Left lung (tissue), 10 donors: ENCODE measurements around the gene SLC49A3. TPM values are rescaled to one million over a fixed set of nuclear protein-coding genes. Genes with fewer than 3 reads are reported as not detected.
A peak's percentile ranks its signal among the peaks of the same experiment; 100 is the strongest.

Experiments used
- ATAC-seq: fragments of 200-7000 bp; cut with Tn5 transposase; one replicate; pipeline ENCODE4 v1.9.1; 2020; ENCODE audit warnings: moderate library complexity
- DNase-seq, 4 donors: peaks; one replicate each; pipeline ENCODE4 v3.0.0-alpha.2; 2013 to 2020
- H3K27ac ChIP-seq, 2 donors: fragments of 200-600 bp; sonication (generic) in 1 of 2; one replicate each; pipeline versions ENCODE4 v1.5.0 to v1.8.0; 2020 to 2021
- H3K27me3 ChIP-seq, 2 donors: fragments of 200-600 bp; sonication (generic) in 1 of 2; one replicate each; pipeline versions ENCODE4 v1.5.0 to v1.8.0; 2020 to 2021
- H3K36me3 ChIP-seq, 2 donors: fragments of 200-600 bp; sonication (generic) in 1 of 2; one replicate each; pipeline versions ENCODE4 v1.5.0 to v1.8.0; 2020 to 2021
- H3K4me1 ChIP-seq, 2 donors: fragments of 200-600 bp; one replicate each; pipeline ENCODE4 v1.8.0; 2021
- H3K4me3 ChIP-seq, 2 donors: fragments of 200-600 bp; sonication (generic) in 1 of 2; one replicate each; pipeline versions ENCODE4 v1.5.0 to v1.8.0; 2020 to 2021; ENCODE audit warnings: mild to moderate bottlenecking in 1 of 2
- H3K9me3 ChIP-seq, 2 donors: fragments of 200-600 bp; sonication (generic) in 1 of 2; one replicate each; pipeline versions ENCODE4 v1.5.0 to v1.8.0; 2020 to 2021
- intact Hi-C, 2 donors: fragments of 100-400 bp; cut with DNase I; formaldehyde crosslinking; loops; one replicate each; pipeline versions ENCODE4 v1.11.2 to v1.14.2; 2022
- polyA plus RNA-seq, 6 donors: library from polyadenylated mRNA; unstranded; fragments of 120-200 nt; gene quantifications; one replicate each; pipeline ENCODE4 v1.2.1, GENCODE V29; 2013; ENCODE audit not compliant: insufficient read length in 6 of 6
- total RNA-seq, 2 donors: library from RNA; stranded (reverse); fragmentation: NEBNext Ultra II Directional; extraction: Animal tissue kit (Norgen Biotek cat#: 25700); gene quantifications; one replicate each; pipeline ENCODE4 v1.2.1, GENCODE V29; 2021
- TF ChIP-seq, protein P1 (sequence below), 2 donors: fragments of 200-600 bp; sonication (generic) in 1 of 2; IDR thresholded peaks; one replicate each; pipeline versions ENCODE4 v1.5.0 to v1.8.0; 2021; ENCODE audit warnings: antibody characterized with exemption in 2 of 2
- donor health status: DM: no; HTN: yes; CAD: no.
- donor health status: DM: no; HTN: no; CAD: no.

Gene SLC49A3
- total and polyA plus RNA-seq, 8 donors: 7.4 to 27.5 (median 8.8) TPM

GRCh38 chr4:676871-677235 lies 12.1 kb downstream of the SLC49A3 start:
- H3K9me3 ChIP-seq: no peaks in the 10 kb centered on the region
- DNase-seq (no peak), ATAC-seq (no peak)
- TF ChIP-seq, protein P1, sequence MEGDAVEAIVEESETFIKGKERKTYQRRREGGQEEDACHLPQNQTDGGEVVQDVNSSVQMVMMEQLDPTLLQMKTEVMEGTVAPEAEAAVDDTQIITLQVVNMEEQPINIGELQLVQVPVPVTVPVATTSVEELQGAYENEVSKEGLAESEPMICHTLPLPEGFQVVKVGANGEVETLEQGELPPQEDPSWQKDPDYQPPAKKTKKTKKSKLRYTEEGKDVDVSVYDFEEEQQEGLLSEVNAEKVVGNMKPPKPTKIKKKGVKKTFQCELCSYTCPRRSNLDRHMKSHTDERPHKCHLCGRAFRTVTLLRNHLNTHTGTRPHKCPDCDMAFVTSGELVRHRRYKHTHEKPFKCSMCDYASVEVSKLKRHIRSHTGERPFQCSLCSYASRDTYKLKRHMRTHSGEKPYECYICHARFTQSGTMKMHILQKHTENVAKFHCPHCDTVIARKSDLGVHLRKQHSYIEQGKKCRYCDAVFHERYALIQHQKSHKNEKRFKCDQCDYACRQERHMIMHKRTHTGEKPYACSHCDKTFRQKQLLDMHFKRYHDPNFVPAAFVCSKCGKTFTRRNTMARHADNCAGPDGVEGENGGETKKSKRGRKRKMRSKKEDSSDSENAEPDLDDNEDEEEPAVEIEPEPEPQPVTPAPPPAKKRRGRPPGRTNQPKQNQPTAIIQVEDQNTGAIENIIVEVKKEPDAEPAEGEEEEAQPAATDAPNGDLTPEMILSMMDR (IDR thresholded peaks at IDR 0.05): no peak
- no peak overlapping the region for H3K4me3 ChIP-seq
- H3K4me1 ChIP-seq: peaks cover 11 to 43% of the 10 kb centered on the region in 2 donors
- no peak overlapping the region for H3K27ac ChIP-seq
- peaks cover 0 to 11% of the 10 kb centered on the region in 2 donors for H3K36me3 ChIP-seq
- intact Hi-C loops: no loop called here
- H3K27me3 ChIP-seq: no peaks in the 10 kb centered on the region

DNA sequence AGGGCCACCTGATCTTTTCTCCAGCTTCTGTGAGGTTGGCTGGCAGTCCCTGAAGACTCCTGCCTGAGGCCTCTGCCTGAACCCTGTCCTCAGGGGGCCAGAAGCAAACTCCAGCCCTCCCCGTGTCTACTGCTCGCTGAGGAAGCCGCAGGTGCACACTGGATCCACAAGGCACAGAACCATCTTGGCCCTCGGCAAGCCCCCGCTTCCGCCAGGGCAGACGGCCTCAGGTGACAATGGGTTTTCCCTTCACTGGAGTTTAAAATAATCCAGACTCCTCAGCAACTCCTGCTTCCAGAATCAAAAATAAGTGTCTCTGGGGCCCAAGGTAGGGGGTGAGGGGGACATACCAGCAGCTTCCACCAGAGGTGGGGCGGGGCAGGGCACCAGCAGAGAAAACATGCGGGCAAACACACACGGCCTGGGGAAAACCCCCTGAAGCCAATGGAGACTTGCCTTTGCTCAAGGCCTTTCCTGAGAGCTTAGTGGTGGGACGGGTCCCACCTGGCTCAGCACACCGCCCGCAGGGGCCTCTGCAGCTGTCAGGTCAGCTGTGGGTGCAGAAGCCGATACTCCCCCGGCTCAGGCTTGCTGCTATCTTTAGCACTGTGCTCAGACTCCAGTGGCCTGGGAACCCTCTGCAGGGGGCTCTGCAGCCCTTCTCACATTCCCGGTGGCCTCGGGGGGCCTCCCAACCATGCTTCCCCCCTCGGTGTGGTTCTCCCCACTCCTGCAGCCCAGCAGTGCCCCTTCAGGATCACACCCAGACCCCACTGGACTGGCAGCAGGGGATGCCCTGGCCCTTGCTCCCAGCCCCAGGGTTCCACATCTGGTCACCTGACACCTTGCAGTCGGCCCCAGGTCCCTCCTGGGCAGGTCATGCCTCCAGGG lies 12.7 kb downstream of the SLC49A3 start:
- TF ChIP-seq, protein P1 (IDR thresholded peaks at IDR 0.05): no peak
- DNase-seq (peak in 1 of 4 donors; percentile 76), ATAC-seq (no peak)
- H3K4me3 ChIP-seq: no peak overlapping the region
- intact Hi-C loops: no loop called here
- peaks cover 11 to 42% of the 10 kb centered on the region in 2 donors for H3K4me1 ChIP-seq
- no peaks in the 10 kb centered on the region for H3K9me3 ChIP-seq
- H3K36me3 ChIP-seq: peaks cover 0 to 17% of the 10 kb centered on the region in 2 donors
- no peak overlapping the region for H3K27ac ChIP-seq
- H3K27me3 ChIP-seq: no peaks in the 10 kb centered on the region

DNA sequence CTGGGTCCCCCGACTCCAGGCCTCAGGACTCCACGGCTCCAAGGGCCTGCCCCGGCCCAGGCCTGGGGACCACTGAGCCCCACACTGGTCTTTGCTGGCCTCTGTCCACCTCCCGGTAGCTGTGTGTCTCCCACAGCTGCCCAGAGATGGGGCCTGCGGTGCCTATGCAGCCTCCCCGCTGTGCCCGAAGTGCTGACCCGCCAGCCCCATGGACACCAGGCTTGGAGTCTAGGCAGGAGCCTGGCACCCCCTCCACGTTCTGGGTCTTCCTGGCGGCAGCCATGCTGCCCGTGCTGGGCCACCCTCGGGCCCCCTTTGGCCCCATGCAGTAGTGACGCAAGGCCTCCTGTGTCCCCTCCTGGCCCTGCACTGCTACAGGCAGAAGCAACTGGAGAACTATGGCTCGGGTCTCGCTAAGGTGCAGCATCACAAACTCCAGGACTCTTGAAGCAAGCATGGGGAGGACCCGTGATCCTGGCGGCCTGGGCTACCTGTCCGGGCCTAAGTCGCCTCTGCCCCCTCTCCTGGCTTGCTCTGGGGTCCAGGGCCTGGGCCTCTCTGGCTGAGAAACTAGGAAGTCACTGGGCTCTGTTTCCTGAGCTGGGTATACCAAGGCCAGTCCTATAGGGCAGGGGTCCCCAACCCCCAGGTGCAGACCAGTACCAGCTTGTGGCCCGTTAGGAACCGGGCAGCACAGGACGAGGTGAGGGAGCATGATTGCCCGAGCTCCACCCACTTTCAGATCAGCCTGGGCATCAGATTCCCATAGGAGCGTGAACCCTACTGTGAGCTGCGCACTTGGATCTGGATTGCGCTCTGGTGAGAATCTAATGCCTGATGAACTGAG lies 13.7 kb downstream of the SLC49A3 start:
- ATAC-seq (peak; percentile 7), DNase-seq (peak in 1 of 4 donors; percentile 83)
- TF ChIP-seq, protein P1 (IDR thresholded peaks at IDR 0.05): no peak
- Histone ChIP-seq H3K4me3 (peak overlapping the region; percentile 70 to 97), H3K36me3 (peaks cover 0 to 24% of the 10 kb centered on the region in 2 donors), H3K4me1 (peaks cover 5 to 32% of the 10 kb centered on the region in 2 donors), H3K9me3 (no peaks in the 10 kb centered on the region), H3K27me3 (no peaks in the 10 kb centered on the region), H3K27ac (peak overlapping the region; percentile 83 to 86)
- intact Hi-C loops: no loop called here

DNA sequence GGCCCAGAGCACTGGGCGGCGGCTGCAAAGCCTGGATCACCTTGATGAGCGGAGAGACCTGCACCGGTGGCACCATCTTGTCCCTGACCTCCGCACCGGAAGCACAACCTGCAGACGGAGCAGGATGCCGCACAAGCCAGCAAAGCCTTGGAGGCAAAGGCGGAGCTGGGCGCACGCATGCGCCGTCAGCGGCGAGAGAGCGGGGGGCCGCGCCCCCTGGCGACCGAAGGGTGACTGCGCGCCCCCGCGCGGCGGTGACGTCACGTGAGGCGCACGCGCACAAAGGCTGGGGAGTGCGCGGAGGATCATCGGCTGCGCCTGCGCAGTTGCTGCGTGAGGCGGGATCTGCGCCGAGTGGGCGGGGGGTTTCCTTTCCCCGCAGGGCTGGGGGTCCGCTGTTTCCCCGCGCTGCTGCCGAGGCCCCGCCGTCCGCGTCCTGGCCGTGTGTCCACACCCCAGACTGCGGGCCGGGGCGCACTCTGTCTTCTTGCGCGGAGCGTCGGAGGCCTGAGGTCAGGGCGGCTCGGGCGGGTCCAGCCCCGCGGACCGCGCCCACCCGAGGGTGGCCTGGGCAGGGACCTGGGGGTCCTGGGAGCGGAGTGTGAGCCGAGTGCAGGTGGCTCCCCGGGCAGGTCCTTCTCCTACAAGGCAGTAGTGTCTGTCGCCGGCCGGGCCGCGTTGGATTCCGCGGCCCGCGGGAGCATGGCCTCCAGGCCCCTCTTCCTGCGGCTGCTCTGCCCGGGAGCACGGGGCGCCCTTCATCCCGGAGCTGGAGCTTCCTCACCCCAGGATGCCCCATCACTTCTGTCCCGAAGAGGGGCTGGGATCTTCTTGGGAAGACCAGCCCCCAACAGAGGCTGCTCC lies 14.5 kb downstream of the SLC49A3 start, which contains the start of the genes ATP5ME and MYL5:
ATP5ME (minus strand) TSS at position 105 of the 864 bp plus-strand sequence; CDS start at position 76, 29 bp downstream.
MYL5 (plus strand) TSS at position 371 of the 864 bp plus-strand sequence. CDS start 3,485 bp downstream, outside the sequence.
- Histone ChIP-seq H3K27me3 (no peaks in the 10 kb centered on the region), H3K27ac (peak within 1 kb of the TSS; percentile 83 to 86), H3K36me3 (peaks cover 0 to 24% of the 10 kb centered on the region in 2 donors), H3K9me3 (no peaks in the 10 kb centered on the region), H3K4me1 (peaks cover 5 to 30% of the 10 kb centered on the region in 2 donors), H3K4me3 (peak within 1 kb of the TSS; percentile 70 to 97)
- peak; percentile 98 to 100 (median 98) for DNase-seq
- intact Hi-C loops: no loop called here
- TF ChIP-seq, protein P1 (IDR thresholded peaks at IDR 0.05): peak; percentile 60 to 87
- peak; percentile 91 for ATAC-seq
